ENCODE results near the gene BBS9.

The BBS9 gene

GRCh38 chr7:33597181-33597580 is 467.8 kb downstream of the BBS9 start:
- no peak for DNase-seq

- no peak for DNase-seq
These were observed 471.7 kb downstream of the BBS9 start for GRCh38 chr7:33601101-33601500.

- DNase-seq, result no peak
These were observed 472.5 kb downstream of the BBS9 start for GRCh38 chr7:33601884-33602283.

- no peak for DNase-seq
These were observed 474.7 kb downstream of the BBS9 start for GRCh38 chr7:33604056-33604455.

GRCh38 chr7:33610918-33611317 is 481.6 kb downstream of the BBS9 start:
- DNase-seq, result no peak

GRCh38 chr7:33612442-33612841 is 483.1 kb downstream of the BBS9 start:
- DNase-seq, result no peak

GRCh38 chr7:33614357-33615117 is 485.2 kb downstream of the BBS9 start:
- no peak for DNase-seq

- no peak for DNase-seq
These were observed 487.4 kb downstream of the BBS9 start for GRCh38 chr7:33616752-33617151.

GRCh38 chr7:33619264-33619663 is 489.9 kb downstream of the BBS9 start:
- DNase-seq, result no peak

GRCh38 chr7:33623267-33623666 is 493.9 kb downstream of the BBS9 start:
- DNase-seq, result no peak

- no peak for DNase-seq
These were observed 494.9 kb downstream of the BBS9 start for GRCh38 chr7:33624215-33624614.

- DNase-seq, result no peak
These were observed 497.5 kb downstream of the BBS9 start for GRCh38 chr7:33626869-33627268.

- DNase-seq, result no peak
These were observed 498.4 kb downstream of the BBS9 start for GRCh38 chr7:33627741-33628140.

GRCh38 chr7:33628894-33629293 is 499.5 kb downstream of the BBS9 start:
- no peak for DNase-seq

- DNase-seq, result no peak
These were observed 501.0 kb downstream of the BBS9 start for GRCh38 chr7:33630359-33630758.

- no peak for DNase-seq
These were observed 503.0 kb downstream of the BBS9 start for GRCh38 chr7:33632322-33632721.

GRCh38 chr7:33632840-33633525 is 503.6 kb downstream of the BBS9 start:
- DNase-seq, result no peak

GRCh38 chr7:33634606-33635005 is 505.2 kb downstream of the BBS9 start:
- no peak for DNase-seq

- DNase-seq, result no peak
These were observed 507.0 kb downstream of the BBS9 start for GRCh38 chr7:33636359-33636758.

- no peak for DNase-seq
These were observed 510.3 kb downstream of the BBS9 start for GRCh38 chr7:33639552-33640197.

- no peak for DNase-seq
These were observed 511.4 kb downstream of the BBS9 start for GRCh38 chr7:33640741-33641140.

GRCh38 chr7:33642312-33642711 is 512.9 kb downstream of the BBS9 start:
- no peak for DNase-seq

GRCh38 chr7:33643530-33643929 is 514.2 kb downstream of the BBS9 start:
- DNase-seq, result no peak

All from hypothalamus (tissue), 51 donors.